Measurements from ENCODE around the gene ASIC1. TPM values are rescaled to one million over a fixed set of nuclear protein-coding genes. Genes with fewer than 3 reads are reported as not detected.

The ASIC1 gene
- polyA plus RNA-seq, 3 donors, result not detected

GRCh38 chr12:50089730-50090129, 32.3 kb downstream of the ASIC1 start:
- Mint-ChIP-seq H3K9me3 (no peaks in the 10 kb centered on the region), H3K4me1 (peaks cover 19% of the 10 kb centered on the region), H3K36me3 (peaks cover 66 to 75% of the 10 kb centered on the region in 2 donors), H3K4me3 (no peak overlapping the region), H3K27ac (peak overlapping the region in 1 of 7 donors; percentile 26), H3K27me3 (ENCODE audit: low read depth in 3 of 3) (peaks cover 0 to 2% (median 1%) of the 10 kb centered on the region in 3 donors)
- Histone ChIP-seq H3K27me3 (ENCODE audit: control insufficient read depth in 2 of 2, insufficient read depth in 2 of 2, low read length in 2 of 2) (no peaks in the 10 kb centered on the region), H3K9me3 (replicated peaks in 1 of 2; ENCODE audit: control insufficient read depth in 1 of 2, insufficient read depth in 1 of 2, low read length in 2 of 2) (no peaks in the 10 kb centered on the region), H3K4me3 (replicated peaks in 1 of 3; ENCODE audit: low read depth in 2 of 3, low read length in 3 of 3) (no peak overlapping the region), H3K36me3 (replicated peaks in 1 of 2; ENCODE audit: control insufficient read depth in 1 of 2, insufficient read depth in 2 of 2, low read length in 2 of 2) (peaks cover 56 to 78% of the 10 kb centered on the region in 2 donors), H3K9ac (ENCODE audit: insufficient read depth, low read length, poor library complexity, severe bottlenecking) (no peak overlapping the region), H3K27ac (ENCODE audit: low read depth in 1 of 2, low read length in 2 of 2) (no peak overlapping the region), H4K20me1 (ENCODE audit: insufficient read depth, low read length) (no peaks in the 10 kb centered on the region), H3K4me2 (replicated peaks; ENCODE audit: extremely low read depth, low read length, poor library complexity, severe bottlenecking) (no peak overlapping the region), H3K4me1 (ENCODE audit: control insufficient read depth in 1 of 2, insufficient read depth in 2 of 2, low read length in 2 of 2) (peaks cover 6 to 10% of the 10 kb centered on the region in 2 donors), H2AFZ (ENCODE audit: insufficient read depth, low read depth, low read length, poor library complexity, severe bottlenecking) (no peak overlapping the region), H3K79me2 (ENCODE audit: insufficient read depth, low read length) (peaks cover 10% of the 10 kb centered on the region)
- WGBS (ENCODE audit: insufficient coverage), result 100% methylated on average over 4 of the region's 7 CpGs
- intact Hi-C loops (cut with micrococcal nuclease), result no loop called here
- TF ChIP-seq, protein P1, sequence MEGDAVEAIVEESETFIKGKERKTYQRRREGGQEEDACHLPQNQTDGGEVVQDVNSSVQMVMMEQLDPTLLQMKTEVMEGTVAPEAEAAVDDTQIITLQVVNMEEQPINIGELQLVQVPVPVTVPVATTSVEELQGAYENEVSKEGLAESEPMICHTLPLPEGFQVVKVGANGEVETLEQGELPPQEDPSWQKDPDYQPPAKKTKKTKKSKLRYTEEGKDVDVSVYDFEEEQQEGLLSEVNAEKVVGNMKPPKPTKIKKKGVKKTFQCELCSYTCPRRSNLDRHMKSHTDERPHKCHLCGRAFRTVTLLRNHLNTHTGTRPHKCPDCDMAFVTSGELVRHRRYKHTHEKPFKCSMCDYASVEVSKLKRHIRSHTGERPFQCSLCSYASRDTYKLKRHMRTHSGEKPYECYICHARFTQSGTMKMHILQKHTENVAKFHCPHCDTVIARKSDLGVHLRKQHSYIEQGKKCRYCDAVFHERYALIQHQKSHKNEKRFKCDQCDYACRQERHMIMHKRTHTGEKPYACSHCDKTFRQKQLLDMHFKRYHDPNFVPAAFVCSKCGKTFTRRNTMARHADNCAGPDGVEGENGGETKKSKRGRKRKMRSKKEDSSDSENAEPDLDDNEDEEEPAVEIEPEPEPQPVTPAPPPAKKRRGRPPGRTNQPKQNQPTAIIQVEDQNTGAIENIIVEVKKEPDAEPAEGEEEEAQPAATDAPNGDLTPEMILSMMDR (IDR thresholded peaks at IDR 0.05), result no peak
- no peak for DNase-seq

- intact Hi-C loops (cut with micrococcal nuclease), result no loop called here
- DNase-seq, result no peak
- H3K9me3 Mint-ChIP-seq, result no peaks in the 10 kb centered on the region
- Histone ChIP-seq H3K36me3 (replicated peaks in 1 of 2; ENCODE audit: control insufficient read depth in 1 of 2, insufficient read depth in 2 of 2, low read length in 2 of 2) (peaks cover 62 to 84% of the 10 kb centered on the region in 2 donors), H2AFZ (ENCODE audit: insufficient read depth, low read depth, low read length, poor library complexity, severe bottlenecking) (no peak overlapping the region), H3K9me3 (replicated peaks in 1 of 2; ENCODE audit: control insufficient read depth in 1 of 2, insufficient read depth in 1 of 2, low read length in 2 of 2) (no peaks in the 10 kb centered on the region), H3K27ac (ENCODE audit: low read depth in 1 of 2, low read length in 2 of 2) (no peak overlapping the region), H3K27me3 (ENCODE audit: control insufficient read depth in 2 of 2, insufficient read depth in 2 of 2, low read length in 2 of 2) (no peaks in the 10 kb centered on the region), H3K4me2 (replicated peaks; ENCODE audit: extremely low read depth, low read length, poor library complexity, severe bottlenecking) (no peak overlapping the region), H4K20me1 (ENCODE audit: insufficient read depth, low read length) (no peaks in the 10 kb centered on the region), H3K9ac (ENCODE audit: insufficient read depth, low read length, poor library complexity, severe bottlenecking) (no peak overlapping the region), H3K4me1 (ENCODE audit: control insufficient read depth in 1 of 2, insufficient read depth in 2 of 2, low read length in 2 of 2) (peaks cover 6 to 8% of the 10 kb centered on the region in 2 donors), H3K4me3 (replicated peaks in 1 of 3; ENCODE audit: low read depth in 2 of 3, low read length in 3 of 3) (no peak overlapping the region), H3K79me2 (ENCODE audit: insufficient read depth, low read length) (peaks cover 8% of the 10 kb centered on the region)
- 100% methylated on average over 1 of the region's 5 CpGs for WGBS (ENCODE audit: insufficient coverage)
- peaks cover 0 to 2% (median 1%) of the 10 kb centered on the region in 3 donors for H3K27me3 Mint-ChIP-seq (ENCODE audit: low read depth in 3 of 3)
- peak overlapping the region in 1 of 7 donors; percentile 26 for H3K27ac Mint-ChIP-seq
- TF ChIP-seq, protein P1 (IDR thresholded peaks at IDR 0.05), result no peak
- H3K36me3 Mint-ChIP-seq, result peaks cover 73 to 81% of the 10 kb centered on the region in 2 donors
- H3K4me1 Mint-ChIP-seq, result peaks cover 19% of the 10 kb centered on the region
- no peak overlapping the region for H3K4me3 Mint-ChIP-seq
Measured at GRCh38 chr12:50090391-50090790, 33.0 kb downstream of the ASIC1 start.

All from CD14-positive monocyte (primary cell).